Keratinocyte (primary cell): ENCODE results near the gene KRT81.

ENCODE experiments used
- CTCF ChIP-seq, 3 experiments: IDR thresholded peaks in 1 of 3; conservative IDR thresholded peaks in 1 of 3; optimal IDR thresholded peaks in 1 of 3; 2 replicates in 2 of 3; 3 replicates in 1 of 3; pipeline versions ENCODE3 to v1.5.1; 2011; ENCODE audit warnings: low read length in 3 of 3, mild to moderate bottlenecking in 3 of 3, moderate library complexity in 2 of 3, control low read depth in 1 of 3, inconsistent platforms in 1 of 3; ENCODE audit not compliant: insufficient read depth in 2 of 3; ENCODE audit errors: extremely low read depth in 1 of 3
- EZH2 ChIP-seq: IDR thresholded peaks from one replicate; pipeline ENCODE4 v1.6.1; 2012; ENCODE audit warnings: inconsistent platforms, mild to moderate bottlenecking, low read length, moderate library complexity

DNA sequence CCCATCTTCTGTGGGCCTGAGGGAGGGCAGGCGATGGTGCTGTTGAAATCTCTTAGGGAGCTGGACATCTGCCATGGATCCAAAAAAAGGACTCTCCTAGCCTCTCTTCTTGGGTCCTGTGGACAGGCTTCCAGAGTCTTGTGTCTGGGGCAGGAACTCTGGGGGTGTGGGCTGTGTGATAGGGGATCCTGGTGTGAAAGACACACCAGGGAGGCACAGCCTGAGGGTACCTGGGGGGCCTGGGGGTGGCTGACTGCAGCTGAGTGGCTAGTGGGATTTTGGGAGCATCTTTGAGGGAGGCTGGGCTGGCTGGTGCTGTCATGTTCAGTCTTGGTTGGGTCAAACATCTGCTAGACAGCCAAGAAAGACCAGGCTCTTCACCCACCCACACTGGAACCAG lies 31.7 kb upstream of the KRT81 start:
- TF ChIP-seq CTCF (optimal IDR thresholded peaks at IDR 0.05 in 1 of 3, IDR thresholded peaks at IDR 0.05 in 1 of 3, conservative IDR thresholded peaks at IDR 0.05 in 1 of 3; ENCODE audit: extremely low read depth in 1 of 3, insufficient read depth in 2 of 3, low read length in 3 of 3): no peak
- TF ChIP-seq EZH2: no peak
